Chondrocyte (in vitro differentiated cells): ENCODE data around the gene CD300LD. TPM values are rescaled to one million over a fixed set of nuclear protein-coding genes. Genes with fewer than 3 reads are reported as not detected.

Experiments used
- DNase-seq: peaks from one replicate; pipeline ENCODE4 v3.0.0; 2021; ENCODE audit warnings: mixed read lengths, low spot score
- H3K27ac Mint-ChIP-seq: one replicate; pipeline ENCODE4 v1.8.0; 2021; ENCODE audit warnings: mild to moderate bottlenecking, moderate library complexity, mixed read lengths; ENCODE audit not compliant: unreplicated experiment
- H3K27me3 Mint-ChIP-seq: 2 replicates; pipeline ENCODE4 v1.8.0; 2021; ENCODE audit warnings: low read depth, mixed read lengths
- H3K36me3 Mint-ChIP-seq: 2 replicates; pipeline ENCODE4 v1.8.0; 2021; ENCODE audit warnings: low read depth, mixed read lengths
- H3K4me1 Mint-ChIP-seq: 2 replicates; pipeline ENCODE4 v1.8.0; 2021; ENCODE audit warnings: low read depth, mild to moderate bottlenecking, mixed read lengths
- H3K4me3 Mint-ChIP-seq: one replicate; pipeline ENCODE4 v1.8.0; 2021; ENCODE audit warnings: mild to moderate bottlenecking, moderate library complexity, mixed read lengths; ENCODE audit not compliant: unreplicated experiment
- H3K9me3 Mint-ChIP-seq: 2 replicates; pipeline ENCODE4 v1.8.0; 2021; ENCODE audit warnings: low read depth, mixed read lengths
- CTCF ChIP-seq: fragments of 200-600 bp; sonication (generic); IDR thresholded peaks from 2 replicates; pipeline ENCODE4 v1.5.0; 2021; ENCODE audit warnings: antibody characterized with exemption, mild to moderate bottlenecking, moderate library complexity
- total RNA-seq: library from RNA; stranded (reverse); gene quantifications from 3 replicates; pipeline ENCODE4 v1.2.1, GENCODE V29; 2021

The CD300LD gene
- total RNA-seq, 1 donor from 2014 or later, result not detected

- no peak overlapping the region for H3K27ac Mint-ChIP-seq
- H3K36me3 Mint-ChIP-seq, result no peaks in the 10 kb centered on the region
- DNase-seq, result no peak
- no peaks in the 10 kb centered on the region for H3K9me3 Mint-ChIP-seq
- H3K4me1 Mint-ChIP-seq, result no peaks in the 10 kb centered on the region
- no peak for TF ChIP-seq CTCF
- H3K4me3 Mint-ChIP-seq, result no peak overlapping the region
- H3K27me3 Mint-ChIP-seq, result peaks cover 62% of the 10 kb centered on the region
Measured at GRCh38 chr17:74619077-74619673, 27.1 kb upstream of the CD300LD start.

- H3K27ac Mint-ChIP-seq, result no peak overlapping the region
- H3K27me3 Mint-ChIP-seq, result peaks cover 57% of the 10 kb centered on the region
- TF ChIP-seq CTCF, result no peak
- no peaks in the 10 kb centered on the region for H3K4me1 Mint-ChIP-seq
- DNase-seq, result peak; percentile 24
- H3K36me3 Mint-ChIP-seq, result no peaks in the 10 kb centered on the region
- no peaks in the 10 kb centered on the region for H3K9me3 Mint-ChIP-seq
- no peak overlapping the region for H3K4me3 Mint-ChIP-seq
Measured at GRCh38 chr17:74618451-74618850, 26.4 kb upstream of the CD300LD start.

- Mint-ChIP-seq H3K27me3 (peaks cover 46% of the 10 kb centered on the region), H3K4me1 (no peaks in the 10 kb centered on the region), H3K27ac (no peak overlapping the region), H3K9me3 (no peaks in the 10 kb centered on the region), H3K4me3 (no peak overlapping the region), H3K36me3 (no peaks in the 10 kb centered on the region)
- TF ChIP-seq CTCF, result no peak
- DNase-seq, result no peak
Measured at GRCh38 chr17:74616696-74617095, 24.6 kb upstream of the CD300LD start.

GRCh38 chr17:74612046-74612445 is 20.0 kb upstream of the CD300LD start:
- Mint-ChIP-seq H3K4me3 (no peak overlapping the region), H3K27ac (no peak overlapping the region), H3K27me3 (peaks cover 22% of the 10 kb centered on the region), H3K36me3 (peaks cover 2% of the 10 kb centered on the region), H3K4me1 (peaks cover under 1% of the 10 kb centered on the region), H3K9me3 (peaks cover 3% of the 10 kb centered on the region)
- no peak for TF ChIP-seq CTCF
- no peak for DNase-seq

- no peak overlapping the region for H3K4me3 Mint-ChIP-seq
- DNase-seq, result no peak
- H3K27ac Mint-ChIP-seq, result no peak overlapping the region
- peaks cover 3% of the 10 kb centered on the region for H3K9me3 Mint-ChIP-seq
- TF ChIP-seq CTCF, result no peak
- peaks cover 8% of the 10 kb centered on the region for H3K27me3 Mint-ChIP-seq
- peaks cover 2% of the 10 kb centered on the region for H3K36me3 Mint-ChIP-seq
- peaks cover 12% of the 10 kb centered on the region for H3K4me1 Mint-ChIP-seq
Measured at GRCh38 chr17:74610108-74610507, 18.0 kb upstream of the CD300LD start.
